ENCODE results near the gene ZNF474. TPM values are rescaled to one million over a fixed set of nuclear protein-coding genes. Genes with fewer than 3 reads are reported as not detected.

ZNF474 gene
- total RNA-seq, 1 experiment from 2014 or later = 0.73 TPM

DNA sequence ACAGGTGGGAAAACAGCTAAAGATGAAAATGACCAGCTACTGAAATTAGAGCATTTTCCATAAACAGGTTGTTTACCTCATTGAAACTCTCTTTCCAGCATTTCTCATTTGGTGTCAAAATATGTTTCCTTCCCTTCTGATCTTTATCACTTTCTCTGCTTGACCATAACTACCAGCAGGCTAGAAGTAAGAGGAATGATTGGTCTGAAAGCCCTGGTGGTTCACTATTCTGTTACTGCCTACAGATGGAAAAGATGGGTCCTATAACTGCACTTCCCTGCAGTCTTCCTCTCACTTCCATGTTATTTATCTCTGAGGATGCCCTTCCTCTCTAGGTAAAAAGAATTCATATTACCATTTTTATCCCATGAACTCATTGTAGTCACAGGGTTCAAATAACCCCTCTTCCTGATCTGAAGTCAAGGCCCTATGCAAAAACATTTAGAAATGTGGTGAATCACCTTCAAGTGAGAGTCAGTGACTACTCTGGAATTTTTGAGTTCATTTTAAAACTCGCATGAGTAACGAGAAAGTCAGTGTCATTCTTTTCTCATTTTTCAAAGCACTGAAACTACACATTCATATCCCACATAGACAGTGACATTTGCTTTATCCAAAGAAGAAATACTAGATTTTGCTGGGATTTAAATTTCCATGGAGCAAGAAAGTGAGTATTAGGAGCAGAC, 51.7 kb downstream of the ZNF474 start:
- Mint-ChIP-seq H3K27ac (ENCODE audit: unreplicated experiment) (no peak overlapping the region), H3K27me3 (ENCODE audit: unreplicated experiment) (no peaks in the 10 kb centered on the region), H3K4me1 (ENCODE audit: low read depth, unreplicated experiment) (peaks cover 33% of the 10 kb centered on the region), H3K36me3 (ENCODE audit: insufficient read depth, unreplicated experiment) (no peaks in the 10 kb centered on the region), H3K4me3 (ENCODE audit: low read depth, unreplicated experiment) (no peak overlapping the region), H3K9me3 (ENCODE audit: low read depth, unreplicated experiment) (no peaks in the 10 kb centered on the region)
- TF ChIP-seq, protein P1, sequence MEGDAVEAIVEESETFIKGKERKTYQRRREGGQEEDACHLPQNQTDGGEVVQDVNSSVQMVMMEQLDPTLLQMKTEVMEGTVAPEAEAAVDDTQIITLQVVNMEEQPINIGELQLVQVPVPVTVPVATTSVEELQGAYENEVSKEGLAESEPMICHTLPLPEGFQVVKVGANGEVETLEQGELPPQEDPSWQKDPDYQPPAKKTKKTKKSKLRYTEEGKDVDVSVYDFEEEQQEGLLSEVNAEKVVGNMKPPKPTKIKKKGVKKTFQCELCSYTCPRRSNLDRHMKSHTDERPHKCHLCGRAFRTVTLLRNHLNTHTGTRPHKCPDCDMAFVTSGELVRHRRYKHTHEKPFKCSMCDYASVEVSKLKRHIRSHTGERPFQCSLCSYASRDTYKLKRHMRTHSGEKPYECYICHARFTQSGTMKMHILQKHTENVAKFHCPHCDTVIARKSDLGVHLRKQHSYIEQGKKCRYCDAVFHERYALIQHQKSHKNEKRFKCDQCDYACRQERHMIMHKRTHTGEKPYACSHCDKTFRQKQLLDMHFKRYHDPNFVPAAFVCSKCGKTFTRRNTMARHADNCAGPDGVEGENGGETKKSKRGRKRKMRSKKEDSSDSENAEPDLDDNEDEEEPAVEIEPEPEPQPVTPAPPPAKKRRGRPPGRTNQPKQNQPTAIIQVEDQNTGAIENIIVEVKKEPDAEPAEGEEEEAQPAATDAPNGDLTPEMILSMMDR (IDR thresholded peaks at IDR 0.05; ENCODE audit: unreplicated experiment) = no peak
- intact Hi-C loops (cut with micrococcal nuclease; ENCODE audit: unreplicated experiment) = no loop called here
- DNase-seq = no peak
- no TSS peak for BruUV-seq (replicated peaks)
- CTCF ChIA-PET = no interaction called here

GRCh38 chr5:122181863-122182262, 52.5 kb downstream of the ZNF474 start:
- peak overlapping the region; percentile 15 for H3K4me3 Mint-ChIP-seq (ENCODE audit: low read depth, unreplicated experiment)
- TF ChIP-seq, protein P1 (IDR thresholded peaks at IDR 0.05; ENCODE audit: unreplicated experiment) = no peak
- H3K36me3 Mint-ChIP-seq (ENCODE audit: insufficient read depth, unreplicated experiment) = no peaks in the 10 kb centered on the region
- H3K27me3 Mint-ChIP-seq (ENCODE audit: unreplicated experiment) = no peaks in the 10 kb centered on the region
- DNase-seq = no peak
- H3K9me3 Mint-ChIP-seq (ENCODE audit: low read depth, unreplicated experiment) = no peaks in the 10 kb centered on the region
- peaks cover 33% of the 10 kb centered on the region for H3K4me1 Mint-ChIP-seq (ENCODE audit: low read depth, unreplicated experiment)
- no peak overlapping the region for H3K27ac Mint-ChIP-seq (ENCODE audit: unreplicated experiment)
- no TSS peak for BruUV-seq (replicated peaks)
- intact Hi-C loops (cut with micrococcal nuclease; ENCODE audit: unreplicated experiment) = no loop called here
- CTCF ChIA-PET = interaction anchor here (1.2 to 1.4 kb wide), 2 partner anchors 11 to 80 kb away, joined by 4 to 5 read pairs; no protein-coding TSS in a partner anchor

DNA sequence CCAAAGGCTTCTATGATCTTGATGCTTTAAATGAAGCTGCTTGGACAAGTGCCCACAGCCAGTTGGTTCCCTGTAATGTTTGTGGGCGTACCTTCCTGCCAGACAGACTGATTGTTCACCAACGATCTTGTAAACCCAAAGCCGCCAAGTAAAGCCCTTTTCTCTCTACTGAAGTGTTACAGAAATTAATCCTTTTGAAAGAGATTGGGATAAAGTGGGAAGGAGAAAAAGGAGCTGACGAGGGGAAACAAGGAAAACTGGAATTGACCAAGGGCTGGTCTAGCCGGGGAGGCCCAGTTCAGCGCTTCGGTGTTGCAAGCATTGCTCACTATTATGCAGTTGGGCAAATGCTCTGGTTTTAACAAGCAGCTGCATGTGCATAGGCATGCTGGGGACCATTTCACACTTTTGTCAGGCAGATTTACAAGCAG, 53.2 kb downstream of the ZNF474 start:
- peak overlapping the region; percentile 4 for H3K27ac Mint-ChIP-seq (ENCODE audit: unreplicated experiment)
- intact Hi-C loops (cut with micrococcal nuclease; ENCODE audit: unreplicated experiment) = no loop called here
- H3K27me3 Mint-ChIP-seq (ENCODE audit: unreplicated experiment) = no peaks in the 10 kb centered on the region
- H3K9me3 Mint-ChIP-seq (ENCODE audit: low read depth, unreplicated experiment) = no peaks in the 10 kb centered on the region
- TF ChIP-seq, protein P1 (IDR thresholded peaks at IDR 0.05; ENCODE audit: unreplicated experiment) = no peak
- CTCF ChIA-PET = interaction anchor here (0.6 to 1.4 kb wide), 4 partner anchors 12 to 222 kb away, joined by 3 to 5 read pairs (median 4); no protein-coding TSS in a partner anchor
- no TSS peak for BruUV-seq (replicated peaks)
- DNase-seq = peak; percentile 47
- no peaks in the 10 kb centered on the region for H3K36me3 Mint-ChIP-seq (ENCODE audit: insufficient read depth, unreplicated experiment)
- H3K4me3 Mint-ChIP-seq (ENCODE audit: low read depth, unreplicated experiment) = peak overlapping the region; percentile 15
- H3K4me1 Mint-ChIP-seq (ENCODE audit: low read depth, unreplicated experiment) = peaks cover 33% of the 10 kb centered on the region

DNA sequence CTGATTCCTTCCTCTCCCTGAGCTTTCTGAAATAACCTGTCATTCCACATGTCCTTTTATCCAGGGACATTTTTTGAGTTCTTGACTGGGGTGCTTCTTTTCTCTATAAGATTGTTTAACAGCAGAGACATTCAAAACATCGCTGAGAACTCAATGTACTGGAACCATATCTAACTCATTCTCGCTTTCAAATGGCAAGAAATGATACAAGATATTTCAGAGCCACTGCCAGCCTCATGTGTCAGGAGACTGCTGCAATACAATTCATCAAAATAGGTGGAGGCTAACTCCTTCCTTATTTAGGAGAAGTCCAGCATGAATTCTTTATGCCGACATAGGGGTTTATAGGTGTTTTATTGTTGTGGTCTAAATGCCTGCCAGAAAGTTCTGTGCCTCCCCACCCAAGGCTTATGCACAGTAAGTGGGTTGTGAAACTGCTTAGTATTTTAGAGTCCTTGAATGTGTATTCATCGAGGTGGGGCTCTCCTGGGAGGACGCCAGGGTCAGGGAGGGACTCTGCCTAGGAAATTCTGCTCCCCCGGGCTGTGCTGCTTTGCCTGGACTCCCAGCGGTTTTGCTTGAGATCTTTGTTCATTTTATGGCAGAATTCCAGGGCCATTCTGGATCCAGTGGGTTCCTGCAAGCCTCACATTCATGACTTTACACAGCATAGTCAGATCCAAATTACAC, 53.9 kb downstream of the ZNF474 start:
- CTCF ChIA-PET = interaction anchor here (0.9 to 1.4 kb wide), 3 partner anchors 12 to 81 kb away, joined by 4 to 5 read pairs (median 5); no protein-coding TSS in a partner anchor

More for the DNA sequence above, 53.9 kb downstream of the ZNF474 start:
- Mint-ChIP-seq H3K27me3 (ENCODE audit: unreplicated experiment) (no peaks in the 10 kb centered on the region), H3K9me3 (ENCODE audit: low read depth, unreplicated experiment) (no peaks in the 10 kb centered on the region), H3K36me3 (ENCODE audit: insufficient read depth, unreplicated experiment) (no peaks in the 10 kb centered on the region), H3K27ac (ENCODE audit: unreplicated experiment) (peak overlapping the region; percentile 4), H3K4me3 (ENCODE audit: low read depth, unreplicated experiment) (peak overlapping the region; percentile 15), H3K4me1 (ENCODE audit: low read depth, unreplicated experiment) (peaks cover 33% of the 10 kb centered on the region)
- DNase-seq = peak; percentile 62
- BruUV-seq (replicated peaks) = no TSS peak
- intact Hi-C loops (cut with micrococcal nuclease; ENCODE audit: unreplicated experiment) = no loop called here
- TF ChIP-seq, protein P1 (IDR thresholded peaks at IDR 0.05; ENCODE audit: unreplicated experiment) = no peak

All from Calu3 (cell line).